Left colon (tissue), 2 donors: ENCODE measurements around the gene MISP. TPM values are rescaled to one million over a fixed set of nuclear protein-coding genes. Genes with fewer than 3 reads are reported as not detected.

ENCODE experiments used
- ATAC-seq: fragments of 200-7000 bp; cut with Tn5 transposase; one replicate; pipeline ENCODE4 v1.9.1; 2020; ENCODE audit warnings: mild to moderate bottlenecking, moderate library complexity
- DNase-seq, 2 donors: peaks; one replicate each; pipeline ENCODE4 v3.0.0-alpha.2; 2020
- intact Hi-C, 2 donors: fragments of 100-400 bp; cut with DNase I in 1 of 2; cut with micrococcal nuclease in 1 of 2; formaldehyde crosslinking; loops; one replicate each; pipeline versions ENCODE4 v1.11.2 to v1.14.0; 2022; cut with DNase I, micrococcal nuclease
- total RNA-seq, 2 donors: library from RNA; stranded (reverse); fragmentation: NEBNext Ultra II Directional; extraction: Animal tissue kit (Norgen Biotek cat#: 25700); gene quantifications; one replicate each; pipeline ENCODE4 v1.2.1, GENCODE V29; 2021
- donor health status: DM: no; HTN: no; CAD: no.
- donor health status: DM: yes; HTN: yes; CAD: no.

Gene MISP
- total RNA-seq, 2 donors from 2014 or later = 414 to 461 TPM

DNA sequence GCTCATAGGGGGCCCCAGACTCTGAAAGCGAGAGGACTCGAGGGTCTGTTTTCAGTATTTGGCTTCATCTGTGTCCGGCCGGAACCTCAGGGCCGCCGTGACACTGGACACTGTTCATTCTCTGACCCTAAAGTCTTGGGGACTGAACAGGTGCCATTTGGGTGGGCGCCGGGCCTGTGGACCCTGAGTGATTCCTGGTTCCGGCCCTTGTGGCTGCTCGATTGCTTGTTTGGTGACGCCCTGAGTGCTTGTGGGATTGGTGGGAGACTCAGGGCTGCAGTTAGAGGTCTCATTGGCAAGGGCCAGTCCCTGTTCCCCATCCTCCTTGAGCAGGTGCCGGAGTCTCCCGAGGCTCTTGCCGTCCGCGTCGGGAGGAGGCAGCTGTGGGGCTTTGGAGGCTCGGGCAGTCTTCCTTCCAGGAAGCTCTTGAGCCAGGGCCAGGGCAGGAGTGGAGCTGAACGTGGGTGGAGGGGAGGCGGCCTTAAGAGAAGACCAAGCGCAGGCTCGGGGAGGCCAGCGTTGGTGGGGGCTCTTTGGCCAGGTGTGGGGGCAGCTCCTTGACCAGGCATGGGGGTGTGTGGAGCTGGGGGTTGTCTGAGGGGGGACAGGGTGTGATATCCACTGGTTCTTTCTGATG, 51.1 kb downstream of the MISP start:
- intact Hi-C loops = no loop called here
- ATAC-seq (no peak), DNase-seq (peak in 1 of 2 donors; percentile 37)

DNA sequence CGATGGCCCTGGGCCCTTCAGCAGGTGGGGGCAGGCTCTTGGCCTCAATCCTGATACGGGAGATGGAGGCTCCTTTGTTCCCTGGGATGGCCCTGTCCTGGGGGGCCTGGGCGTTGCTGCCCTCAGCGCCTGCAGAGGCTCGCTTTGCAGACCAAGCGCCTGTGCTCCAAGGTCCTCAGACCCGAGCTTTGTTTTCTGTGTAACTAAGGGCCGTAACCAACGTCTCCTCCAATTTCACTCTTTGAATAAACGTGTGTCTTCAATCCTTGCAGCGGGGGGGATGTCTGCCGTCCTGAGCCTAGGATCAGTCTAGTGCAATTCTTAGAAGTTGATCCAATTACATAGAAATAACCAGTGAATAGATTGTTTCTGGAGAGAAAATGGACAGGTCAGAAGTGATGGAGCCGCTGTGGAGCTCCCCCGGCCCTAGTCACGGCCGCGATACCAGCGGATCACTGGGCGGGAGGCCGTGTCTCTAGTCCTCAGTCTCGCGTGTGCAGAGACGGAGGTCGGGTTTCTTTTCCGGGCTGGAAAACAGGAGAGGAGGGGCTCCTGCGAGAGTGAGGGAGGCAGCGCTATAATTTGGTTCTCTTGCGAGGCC, 51.7 kb downstream of the MISP start:
- intact Hi-C loops = no loop called here
- DNase-seq = no peak
- no peak for ATAC-seq

DNA sequence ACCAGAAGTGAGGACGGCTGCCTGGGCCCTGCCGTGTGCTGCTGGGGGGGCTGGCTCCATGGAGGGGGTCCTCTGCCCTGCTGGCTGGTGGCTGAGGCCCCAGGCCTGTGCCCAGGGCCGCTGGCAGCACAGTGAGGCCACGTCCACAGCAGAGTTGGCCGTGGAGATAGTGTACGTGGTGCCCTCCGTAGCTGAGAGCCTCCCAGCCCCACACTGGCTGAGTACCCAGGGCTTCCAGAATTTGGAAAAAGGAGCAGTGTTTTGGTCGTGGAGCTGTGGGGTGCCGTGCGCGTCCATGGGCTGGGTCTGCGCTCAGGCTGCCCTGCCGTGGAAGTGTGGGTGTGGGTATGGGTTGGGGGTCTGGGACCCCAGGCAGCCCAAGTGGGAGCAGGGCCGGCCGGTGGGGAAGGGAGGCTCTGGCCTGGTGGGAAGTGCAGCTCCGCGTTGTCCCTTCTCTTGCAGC, 52.2 kb downstream of the MISP start:
- intact Hi-C loops = no loop called here

DNA sequence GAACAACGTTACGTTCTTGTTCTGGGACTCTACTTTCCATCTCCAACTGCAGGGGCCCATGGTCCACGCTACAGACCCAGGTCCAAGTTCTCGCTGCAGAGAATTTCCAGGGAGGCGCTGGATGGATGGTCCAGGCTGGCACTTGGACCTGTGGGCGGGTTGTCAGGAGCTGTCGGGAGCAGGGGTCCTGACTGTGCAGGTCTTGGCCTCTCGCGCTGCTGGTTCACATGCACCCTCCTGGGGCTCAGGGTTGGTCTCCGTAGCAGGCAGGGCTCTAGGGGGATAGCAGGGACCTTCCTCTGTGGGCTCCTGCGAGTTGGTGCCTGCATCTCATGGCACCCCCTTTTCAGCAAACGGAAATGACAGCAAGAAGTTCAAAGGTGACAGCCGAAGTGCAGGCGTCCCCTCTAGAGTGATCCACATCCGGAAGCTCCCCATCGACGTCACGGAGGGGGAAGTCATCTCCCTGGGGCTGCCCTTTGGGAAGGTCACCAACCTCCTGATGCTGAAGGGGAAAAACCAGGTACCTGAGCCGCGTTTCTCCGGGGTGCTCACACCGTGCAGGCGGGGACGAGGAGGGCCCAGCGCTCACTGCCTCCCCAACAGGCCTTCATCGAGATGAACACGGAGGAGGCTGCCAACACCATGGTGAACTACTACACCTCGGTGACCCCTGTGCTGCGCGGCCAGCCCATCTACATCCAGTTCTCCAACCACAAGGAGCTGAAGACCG, 52.9 kb downstream of the MISP start:
- DNase-seq (no peak), ATAC-seq (no peak)
- intact Hi-C loops = no loop called here

More for the DNA sequence above, 52.2 kb downstream of the MISP start:
- DNase-seq = peak in 1 of 2 donors; percentile 23
- ATAC-seq = no peak

DNA sequence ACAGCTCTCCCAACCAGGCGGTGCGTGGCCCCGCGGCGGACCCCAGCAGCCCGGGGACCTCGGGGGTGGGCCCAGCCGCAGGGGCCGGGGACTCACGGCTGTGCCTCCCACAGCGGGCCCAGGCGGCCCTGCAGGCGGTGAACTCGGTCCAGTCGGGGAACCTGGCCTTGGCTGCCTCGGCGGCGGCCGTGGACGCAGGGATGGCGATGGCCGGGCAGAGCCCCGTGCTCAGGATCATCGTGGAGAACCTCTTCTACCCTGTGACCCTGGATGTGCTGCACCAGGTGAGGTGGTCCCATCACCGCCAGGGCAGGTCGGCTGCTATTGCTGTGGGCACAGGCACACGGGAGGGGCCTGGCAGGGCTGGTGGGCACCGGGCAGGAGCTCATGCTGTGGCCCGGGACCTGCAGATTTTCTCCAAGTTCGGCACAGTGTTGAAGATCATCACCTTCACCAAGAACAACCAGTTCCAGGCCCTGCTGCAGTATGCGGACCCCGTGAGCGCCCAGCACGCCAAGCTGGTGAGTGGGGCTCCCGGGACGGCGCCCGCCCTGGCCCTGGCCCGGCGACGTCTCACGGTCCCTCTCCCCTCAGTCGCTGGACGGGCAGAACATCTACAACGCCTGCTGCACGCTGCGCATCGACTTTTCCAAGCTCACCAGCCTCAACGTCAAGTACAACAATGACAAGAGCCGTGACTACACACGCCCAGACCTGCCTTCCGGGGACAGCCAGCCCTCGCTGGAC, 53.7 kb downstream of the MISP start:
- intact Hi-C loops = no loop called here
- no peak for DNase-seq

DNA sequence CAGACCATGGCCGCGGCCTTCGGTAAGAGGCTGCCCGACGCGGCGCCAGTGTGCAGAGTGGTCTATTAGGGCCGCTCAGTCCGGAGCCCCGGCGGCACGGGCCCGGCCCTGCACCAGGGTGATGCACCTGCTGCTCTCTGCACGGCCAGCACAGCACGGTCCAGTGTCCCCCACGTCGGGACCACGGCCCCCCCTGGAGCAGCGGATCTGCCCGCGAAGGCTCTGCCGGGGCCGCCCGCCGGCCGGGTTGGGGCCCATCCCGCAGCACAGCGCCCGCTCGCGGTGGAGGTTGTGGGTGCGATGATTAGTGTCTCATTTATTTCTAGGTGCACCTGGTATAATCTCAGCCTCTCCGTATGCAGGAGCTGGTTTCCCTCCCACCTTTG, 54.2 kb downstream of the MISP start:
- no peak for ATAC-seq
- intact Hi-C loops = no loop called here
- DNase-seq = no peak

More for the DNA sequence above, 53.7 kb downstream of the MISP start:
- no peak for ATAC-seq

DNA sequence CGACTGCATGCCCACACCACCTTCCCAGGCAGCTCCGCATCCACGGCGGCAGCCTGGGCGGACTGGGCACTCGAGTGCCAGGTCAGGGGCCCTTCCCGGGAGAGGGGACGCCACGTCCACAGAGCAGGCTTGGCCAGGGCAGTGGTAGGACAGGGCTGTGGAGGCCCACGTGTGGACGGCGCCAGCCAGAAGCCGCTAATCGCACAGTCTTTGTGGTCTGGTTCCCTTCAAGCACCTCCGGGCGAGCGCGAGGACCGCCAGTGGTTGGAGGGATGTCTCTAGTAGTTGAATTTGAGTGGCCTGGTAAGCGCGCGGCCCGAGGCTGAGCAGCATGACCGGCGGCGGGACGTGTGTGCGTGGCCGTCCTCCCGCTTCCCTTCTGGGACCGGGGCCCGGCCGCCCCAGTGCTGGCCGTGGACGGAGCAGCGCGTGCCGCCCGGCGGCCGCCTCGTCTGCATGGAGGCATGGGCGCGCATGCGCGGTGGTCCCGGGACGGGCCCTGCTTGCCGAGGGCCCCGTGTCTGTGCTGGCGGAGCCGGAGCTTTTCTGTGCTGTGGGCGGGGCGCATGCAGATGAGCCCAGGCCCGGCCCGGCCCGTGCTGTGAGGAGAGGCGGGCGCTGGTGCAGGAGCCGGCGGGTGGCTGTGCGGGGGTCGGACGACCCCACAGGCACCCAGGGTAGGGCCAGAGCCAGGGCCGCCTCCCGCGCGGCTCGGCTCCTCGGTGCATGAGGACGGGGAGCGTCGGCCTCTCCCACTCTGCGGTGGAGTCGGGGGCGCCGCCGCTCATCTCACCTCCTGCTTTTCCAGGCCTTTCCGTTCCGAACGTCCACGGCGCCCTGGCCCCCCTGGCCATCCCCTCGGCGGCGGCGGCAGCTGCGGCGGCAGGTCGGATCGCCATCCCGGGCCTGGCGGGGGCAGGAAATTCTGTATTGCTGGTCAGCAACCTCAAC, 55.0 kb downstream of the MISP start:
- DNase-seq = no peak
- no peak for ATAC-seq
- intact Hi-C loops = no loop called here

DNA sequence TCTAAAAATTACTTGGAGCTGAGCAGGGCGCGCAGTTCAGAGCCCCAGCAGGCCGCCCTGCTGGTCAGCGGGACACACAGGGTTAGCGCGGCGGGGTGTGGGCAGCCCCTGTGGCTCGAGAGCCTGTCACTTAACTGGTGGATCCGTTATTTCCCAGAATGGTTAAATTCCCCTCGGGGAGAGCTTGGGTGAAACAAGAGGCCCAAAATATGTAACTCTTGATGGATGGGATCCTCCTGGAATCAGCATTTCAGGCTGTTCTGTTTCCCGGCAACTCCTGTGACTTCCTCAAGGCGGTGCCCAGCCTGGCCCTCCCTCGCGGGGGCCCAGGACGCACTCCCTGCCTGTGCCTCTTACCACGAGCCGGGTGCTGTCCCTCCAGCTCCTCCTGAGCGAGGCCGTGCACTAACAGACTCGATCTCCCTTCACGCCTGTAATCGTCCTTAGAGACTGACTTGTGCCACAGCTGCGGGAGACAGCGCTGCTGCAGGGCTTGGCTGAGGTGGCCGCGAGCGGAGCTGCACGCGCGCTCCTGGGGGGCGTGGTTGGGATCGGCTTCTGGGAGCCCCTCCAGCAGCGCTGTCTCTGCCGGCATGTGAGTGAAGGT, 56.0 kb downstream of the MISP start:
- intact Hi-C loops = no loop called here
- DNase-seq (peak in 1 of 2 donors; percentile 14), ATAC-seq (no peak)

DNA sequence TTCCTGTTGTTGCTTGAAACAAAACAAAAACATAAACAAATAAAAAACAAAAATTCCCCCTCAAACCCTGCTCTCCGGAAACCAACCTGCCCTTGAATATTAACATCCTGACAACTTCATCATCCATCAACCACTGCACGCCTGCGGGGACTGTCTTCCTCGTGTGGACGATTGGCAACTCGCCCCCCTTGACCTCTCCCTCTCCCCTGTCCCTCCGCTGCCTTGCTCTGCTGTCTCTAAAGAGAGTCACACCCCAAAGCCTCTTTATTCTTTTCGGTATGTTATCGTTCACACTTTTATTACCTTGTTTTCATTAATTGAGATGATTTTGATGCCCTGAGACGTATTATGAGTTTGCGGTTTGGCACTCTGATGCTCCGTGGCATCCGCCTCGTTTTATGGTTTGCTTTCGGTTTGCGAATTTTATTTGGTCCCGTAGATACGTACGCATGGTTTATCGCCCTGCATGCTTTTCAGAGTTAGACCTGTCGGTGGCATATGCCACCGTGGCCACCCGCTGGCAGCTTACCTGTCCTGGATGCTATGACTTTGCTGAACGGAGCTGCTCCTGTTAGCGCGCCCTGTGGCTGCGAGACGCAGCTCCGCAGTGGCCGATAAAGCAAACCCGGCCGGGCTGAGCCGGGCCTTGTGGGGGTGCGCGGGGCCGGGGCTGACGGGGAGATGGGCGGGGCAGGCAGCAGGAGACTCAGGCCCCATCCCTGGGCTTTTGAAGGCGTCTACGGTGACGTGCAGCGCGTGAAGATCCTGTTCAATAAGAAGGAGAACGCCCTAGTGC, 56.9 kb downstream of the MISP start:
- intact Hi-C loops = no loop called here
- DNase-seq = peak in 1 of 2 donors; percentile 17
- ATAC-seq = no peak

DNA sequence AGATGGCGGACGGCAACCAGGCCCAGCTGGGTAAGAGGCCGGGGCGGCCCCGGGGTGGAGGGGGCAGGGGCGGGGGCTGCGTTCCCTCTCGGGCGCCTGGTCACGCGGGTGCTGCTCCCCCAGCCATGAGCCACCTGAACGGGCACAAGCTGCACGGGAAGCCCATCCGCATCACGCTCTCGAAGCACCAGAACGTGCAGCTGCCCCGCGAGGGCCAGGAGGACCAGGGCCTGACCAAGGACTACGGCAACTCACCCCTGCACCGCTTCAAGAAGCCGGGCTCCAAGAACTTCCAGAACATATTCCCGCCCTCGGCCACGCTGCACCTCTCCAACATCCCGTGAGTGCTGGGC, 57.5 kb downstream of the MISP start:
- no peak for DNase-seq
- intact Hi-C loops = no loop called here

DNA sequence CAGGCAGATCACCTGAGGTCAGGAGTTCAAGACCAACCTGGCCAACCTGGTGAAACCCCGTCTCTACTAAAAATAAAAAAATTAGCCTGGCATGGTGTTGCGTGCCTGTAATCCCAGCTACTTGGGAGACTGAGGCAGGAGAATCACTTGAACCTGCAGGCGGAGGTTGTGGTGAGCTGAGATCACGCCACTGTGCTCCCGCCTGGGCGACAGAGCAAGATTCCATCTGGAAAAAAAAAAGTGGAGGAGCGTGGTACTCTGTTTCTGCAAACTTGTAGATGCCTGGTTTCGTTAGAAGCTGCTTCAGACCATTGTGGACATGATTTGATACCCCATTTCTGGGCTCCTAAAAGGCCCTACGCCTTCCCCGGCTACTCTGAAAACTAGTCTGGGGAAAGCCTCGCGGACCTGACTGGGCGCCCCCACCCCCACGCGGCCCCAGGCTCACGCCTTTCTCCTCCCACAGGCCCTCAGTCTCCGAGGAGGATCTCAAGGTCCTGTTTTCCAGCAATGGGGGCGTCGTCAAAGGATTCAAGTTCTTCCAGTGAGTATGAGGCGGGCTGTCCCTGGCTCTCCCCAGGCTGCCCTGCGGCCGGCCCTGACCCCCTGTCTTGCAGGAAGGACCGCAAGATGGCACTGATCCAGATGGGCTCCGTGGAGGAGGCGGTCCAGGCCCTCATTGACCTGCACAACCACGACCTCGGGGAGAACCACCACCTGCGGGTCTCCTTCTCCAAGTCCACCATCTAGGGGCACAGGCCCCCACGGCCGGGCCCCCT, 59.4 kb downstream of the MISP start:
- DNase-seq (no peak), ATAC-seq (no peak)
- intact Hi-C loops = no loop called here

More for the DNA sequence above, 57.5 kb downstream of the MISP start:
- ATAC-seq = no peak

DNA sequence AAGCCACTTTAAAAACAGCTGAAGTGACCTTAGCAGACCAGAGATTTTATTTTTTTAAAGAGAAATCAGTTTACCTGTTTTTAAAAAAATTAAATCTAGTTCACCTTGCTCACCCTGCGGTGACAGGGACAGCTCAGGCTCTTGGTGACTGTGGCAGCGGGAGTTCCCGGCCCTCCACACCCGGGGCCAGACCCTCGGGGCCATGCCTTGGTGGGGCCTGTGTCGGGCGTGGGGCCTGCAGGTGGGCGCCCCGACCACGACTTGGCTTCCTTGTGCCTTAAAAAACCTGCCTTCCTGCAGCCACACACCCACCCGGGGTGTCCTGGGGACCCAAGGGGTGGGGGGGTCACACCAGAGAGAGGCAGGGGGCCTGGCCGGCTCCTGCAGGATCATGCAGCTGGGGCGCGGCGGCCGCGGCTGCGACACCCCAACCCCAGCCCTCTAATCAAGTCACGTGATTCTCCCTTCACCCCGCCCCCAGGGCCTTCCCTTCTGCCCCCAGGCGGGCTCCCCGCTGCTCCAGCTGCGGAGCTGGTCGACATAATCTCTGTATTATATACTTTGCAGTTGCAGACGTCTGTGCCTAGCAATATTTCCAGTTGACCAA, 60.1 kb downstream of the MISP start:
- intact Hi-C loops = no loop called here
- DNase-seq (no peak), ATAC-seq (peak; percentile 5)

DNA sequence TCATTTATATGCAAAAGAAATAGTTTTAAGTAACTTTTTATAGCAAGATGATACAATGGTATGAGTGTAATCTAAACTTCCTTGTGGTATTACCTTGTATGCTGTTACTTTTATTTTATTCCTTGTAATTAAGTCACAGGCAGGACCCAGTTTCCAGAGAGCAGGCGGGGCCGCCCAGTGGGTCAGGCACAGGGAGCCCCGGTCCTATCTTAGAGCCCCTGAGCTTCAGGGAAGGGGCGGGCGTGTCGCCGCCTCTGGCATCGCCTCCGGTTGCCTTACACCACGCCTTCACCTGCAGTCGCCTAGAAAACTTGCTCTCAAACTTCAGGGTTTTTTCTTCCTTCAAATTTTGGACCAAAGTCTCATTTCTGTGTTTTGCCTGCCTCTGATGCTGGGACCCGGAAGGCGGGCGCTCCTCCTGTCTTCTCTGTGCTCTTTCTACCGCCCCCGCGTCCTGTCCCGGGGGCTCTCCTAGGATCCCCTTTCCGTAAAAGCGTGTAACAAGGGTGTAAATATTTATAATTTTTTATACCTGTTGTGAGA, 60.7 kb downstream of the MISP start:
- ATAC-seq = no peak
- no peak for DNase-seq
- intact Hi-C loops = no loop called here

DNA sequence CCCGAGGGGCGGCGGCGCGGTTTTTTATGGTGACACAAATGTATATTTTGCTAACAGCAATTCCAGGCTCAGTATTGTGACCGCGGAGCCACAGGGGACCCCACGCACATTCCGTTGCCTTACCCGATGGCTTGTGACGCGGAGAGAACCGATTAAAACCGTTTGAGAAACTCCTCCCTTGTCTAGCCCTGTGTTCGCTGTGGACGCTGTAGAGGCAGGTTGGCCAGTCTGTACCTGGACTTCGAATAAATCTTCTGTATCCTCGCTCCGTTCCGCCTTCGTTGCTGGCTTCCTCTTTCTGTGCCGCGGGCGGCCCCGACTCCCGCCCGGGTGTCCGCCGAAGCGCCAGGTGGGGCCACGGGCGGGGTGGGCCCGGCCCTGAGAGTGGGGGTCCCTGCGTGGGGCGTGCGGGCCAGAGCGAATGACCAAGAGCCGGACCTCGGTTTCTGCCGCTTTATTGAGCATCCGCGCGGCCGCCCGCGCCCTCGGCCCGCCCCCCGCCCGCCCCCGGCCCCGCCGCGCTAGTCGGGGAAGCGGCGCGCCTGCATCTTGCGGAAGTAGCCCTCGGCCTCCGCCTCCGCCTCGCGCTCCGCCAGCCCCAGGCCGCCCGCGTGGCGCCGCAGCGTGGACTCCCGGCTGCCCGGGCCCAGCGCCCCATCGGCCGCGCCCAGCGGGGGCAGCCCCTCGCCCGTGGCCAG, 61.3 kb downstream of the MISP start:
- intact Hi-C loops = no loop called here
- ATAC-seq (no peak), DNase-seq (no peak)

DNA sequence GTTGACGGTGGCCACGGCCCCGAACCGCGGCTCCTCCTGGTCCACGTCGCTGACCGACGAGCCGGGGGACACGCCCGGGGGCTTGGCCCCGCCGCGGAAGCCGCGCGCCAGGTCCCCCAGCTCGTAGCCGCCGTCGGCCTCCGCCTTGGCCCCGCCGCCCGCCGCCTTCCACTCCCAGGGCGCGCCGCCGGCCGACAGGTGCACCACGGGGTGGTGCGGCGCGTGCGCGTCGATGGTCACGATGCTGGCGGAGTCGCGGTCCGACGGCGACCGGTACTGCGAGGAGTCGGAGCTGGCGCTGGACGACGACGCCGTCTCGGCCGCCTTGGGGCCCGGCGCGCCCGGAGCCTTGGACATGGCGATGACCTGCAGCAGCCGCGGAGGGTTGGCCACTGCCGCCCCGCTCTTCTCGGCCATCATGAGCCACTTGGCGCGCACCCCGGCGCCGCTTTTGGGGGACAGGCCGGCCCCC, 61.9 kb downstream of the MISP start:
- ATAC-seq = no peak
- intact Hi-C loops = no loop called here

More for the DNA sequence above, 61.9 kb downstream of the MISP start:
- DNase-seq = no peak
